OCI-LY7 (cell line): ENCODE measurements around the gene STK26. TPM values are rescaled to one million over a fixed set of nuclear protein-coding genes. Genes with fewer than 3 reads are reported as not detected.
A peak's percentile ranks its signal among the peaks of the same experiment; 100 is the strongest.

Source experiments
- BruUV-seq: library from RNA; stranded (reverse); fragments of 400-500 nt; replicated peaks from 2 replicates; lab custom pipeline; 2021; lab: Mats Ljungman, UMichigan
- CTCF ChIA-PET: fragments of 300-600 bp; sonication (Branson Sonifier 250); formaldehyde crosslinking; loops from one replicate; lab custom pipeline; 2022; ENCODE audit warnings: antibody characterized with exemption; ENCODE audit not compliant: unreplicated experiment; lab: Charles Lee
- POLR2A ChIA-PET: fragments of 300-600 bp; sonication (Branson Sonifier 250); formaldehyde crosslinking; loops from one replicate; lab custom pipeline; 2022; ENCODE audit warnings: antibody characterized with exemption; lab: Charles Lee
- DNase-seq: peaks from one replicate; pipeline ENCODE4 v3.0.0-alpha.2; 2015; ENCODE audit warnings: low spot score
- H2AFZ ChIP-seq: fragments of 200-600 bp; sonication (generic), shearing (Covaris generic); 2 replicates; pipeline ENCODE4 v1.6.1; 2014; ENCODE audit warnings: mild to moderate bottlenecking, antibody characterized with exemption, low read length, moderate library complexity
- H3K27ac ChIP-seq: fragments of 200-600 bp; sonication (generic); 2 replicates; pipeline ENCODE4 v1.5.1; 2014; ENCODE audit warnings: mixed run types, low read depth, mild to moderate bottlenecking, moderate library complexity, low read length, inconsistent platforms; ENCODE audit not compliant: poor library complexity, severe bottlenecking
- H3K36me3 ChIP-seq: fragments of 200-600 bp; sonication (generic); 2 replicates; pipeline ENCODE4 v1.6.1; 2014; ENCODE audit warnings: mild to moderate bottlenecking, antibody characterized with exemption, low read length, moderate library complexity, mixed read lengths; ENCODE audit not compliant: insufficient read depth
- H3K4me1 ChIP-seq: fragments of 200-600 bp; sonication (generic); 2 replicates; pipeline ENCODE4 v1.5.1; 2014; ENCODE audit warnings: mild to moderate bottlenecking, low read length; ENCODE audit not compliant: insufficient read depth, poor library complexity, severe bottlenecking
- H3K4me2 ChIP-seq: fragments of 200-600 bp; sonication (generic); 2 replicates; pipeline ENCODE4 v1.6.1; 2014; ENCODE audit warnings: mild to moderate bottlenecking, low read length
- H3K4me3 ChIP-seq: fragments of 200-600 bp; sonication (generic); 2 replicates; pipeline ENCODE4 v1.5.1; 2014; ENCODE audit warnings: mild to moderate bottlenecking, low read depth, low read length; ENCODE audit not compliant: poor library complexity, severe bottlenecking
- H3K79me2 ChIP-seq: fragments of 200-600 bp; sonication (generic); 2 replicates; pipeline ENCODE4 v1.6.1; 2016; ENCODE audit warnings: low read depth, mild to moderate bottlenecking, low read length, moderate library complexity, mixed read lengths; ENCODE audit not compliant: insufficient read depth
- H3K9me2 ChIP-seq: fragments of 200-600 bp; sonication (generic); 2 replicates; pipeline ENCODE4 v1.6.1; 2016; ENCODE audit warnings: mild to moderate bottlenecking, low read length, mixed read lengths; ENCODE audit not compliant: insufficient read depth
- H3K9me3 ChIP-seq: fragments of 200-600 bp; sonication (generic); 2 replicates; pipeline ENCODE4 v1.6.1; 2014; ENCODE audit warnings: mild to moderate bottlenecking, mixed run types, low read length, mixed read lengths
- H4K20me1 ChIP-seq: fragments of 200-600 bp; sonication (generic); 2 replicates; pipeline ENCODE4 v1.6.1; 2014; ENCODE audit warnings: mild to moderate bottlenecking, antibody characterized with exemption, low read length, moderate library complexity, mixed read lengths; ENCODE audit not compliant: insufficient read depth
- EZH2phosphoT487 ChIP-seq: fragments of 200-600 bp; sonication (generic); IDR thresholded peaks from 2 replicates; pipeline ENCODE4 v1.6.1; 2018; ENCODE audit warnings: low read depth, borderline replicate concordance, mild to moderate bottlenecking, mixed run types, antibody characterized with exemption, low read length, moderate library complexity, mixed read lengths
- intact Hi-C: fragments of 100-400 bp; cut with micrococcal nuclease; formaldehyde crosslinking; loops from one replicate; pipeline ENCODE4 v1.10.0; 2022; ENCODE audit not compliant: unreplicated experiment
- total RNA-seq, 2 experiments: library from RNA; depleted of rRNA in 1 of 2; stranded (reverse); fragments of >200 nt in 1 of 2; shearing (Covaris generic) in 1 of 2; gene quantifications; 2 replicates each; pipeline ENCODE4 v1.2.3, GENCODE V29; 2014 to 2022
- TF ChIP-seq, protein P1 (sequence below): fragments of 200-600 bp; sonication (generic); conservative IDR thresholded peaks from 2 replicates; pipeline ENCODE4 v1.5.1; 2014; ENCODE audit warnings: mild to moderate bottlenecking, antibody characterized with exemption, low read length, moderate library complexity, mixed read lengths

Gene STK26
- total RNA-seq, 2 experiments from 2014 or later: 28.6 to 28.8 TPM

GRCh38 chrX:132092439-132093065, 69.5 kb downstream of the STK26 start:
- Histone ChIP-seq H3K36me3 (no peaks in the 10 kb centered on the region), H3K4me1 (no peaks in the 10 kb centered on the region), H3K79me2 (no peaks in the 10 kb centered on the region), H3K27ac (no peak overlapping the region), H3K9me3 (no peaks in the 10 kb centered on the region), H4K20me1 (no peaks in the 10 kb centered on the region), H3K9me2 (no peaks in the 10 kb centered on the region), H3K4me2 (no peak overlapping the region), H2AFZ (no peak overlapping the region), H3K4me3 (no peak overlapping the region)
- DNase-seq: peak; percentile 51
- no TSS peak for BruUV-seq
- ChIA-PET POLR2A (interaction anchor here (1.0 kb wide), 1 partner anchor 1515 kb away, joined by 3 read pairs; no protein-coding TSS in a partner anchor), CTCF (interaction anchor here (0.6 to 1.5 kb wide), 4 partner anchors 17 to 526 kb away, joined by 3 to 4 read pairs (median 3); partner anchors contain the start of gene RAP2C)
- intact Hi-C loops: loop anchor here (1.0 to 10.0 kb wide), 2 partner anchors 127 to 522 kb away; partner anchors contain the start of gene RAP2C
- no peak for TF ChIP-seq EZH2phosphoT487
- TF ChIP-seq, protein P1, sequence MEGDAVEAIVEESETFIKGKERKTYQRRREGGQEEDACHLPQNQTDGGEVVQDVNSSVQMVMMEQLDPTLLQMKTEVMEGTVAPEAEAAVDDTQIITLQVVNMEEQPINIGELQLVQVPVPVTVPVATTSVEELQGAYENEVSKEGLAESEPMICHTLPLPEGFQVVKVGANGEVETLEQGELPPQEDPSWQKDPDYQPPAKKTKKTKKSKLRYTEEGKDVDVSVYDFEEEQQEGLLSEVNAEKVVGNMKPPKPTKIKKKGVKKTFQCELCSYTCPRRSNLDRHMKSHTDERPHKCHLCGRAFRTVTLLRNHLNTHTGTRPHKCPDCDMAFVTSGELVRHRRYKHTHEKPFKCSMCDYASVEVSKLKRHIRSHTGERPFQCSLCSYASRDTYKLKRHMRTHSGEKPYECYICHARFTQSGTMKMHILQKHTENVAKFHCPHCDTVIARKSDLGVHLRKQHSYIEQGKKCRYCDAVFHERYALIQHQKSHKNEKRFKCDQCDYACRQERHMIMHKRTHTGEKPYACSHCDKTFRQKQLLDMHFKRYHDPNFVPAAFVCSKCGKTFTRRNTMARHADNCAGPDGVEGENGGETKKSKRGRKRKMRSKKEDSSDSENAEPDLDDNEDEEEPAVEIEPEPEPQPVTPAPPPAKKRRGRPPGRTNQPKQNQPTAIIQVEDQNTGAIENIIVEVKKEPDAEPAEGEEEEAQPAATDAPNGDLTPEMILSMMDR: peak; percentile 71

- no peak overlapping the region for H2AFZ ChIP-seq
- H3K4me2 ChIP-seq: no peak overlapping the region
- H4K20me1 ChIP-seq: no peaks in the 10 kb centered on the region
- CTCF ChIA-PET: interaction anchor here (0.6 kb wide), 1 partner anchor 16 kb away, joined by 3 read pairs; no protein-coding TSS in a partner anchor
- no peaks in the 10 kb centered on the region for H3K9me2 ChIP-seq
- TF ChIP-seq, protein P1: no peak
- TF ChIP-seq EZH2phosphoT487: no peak
- intact Hi-C loops: loop anchor here (10.0 kb wide), 1 partner anchor 521 kb away; no protein-coding TSS in a partner anchor
- no peak overlapping the region for H3K4me3 ChIP-seq
- H3K36me3 ChIP-seq: no peaks in the 10 kb centered on the region
- POLR2A ChIA-PET: no interaction called here
- no peaks in the 10 kb centered on the region for H3K4me1 ChIP-seq
- no peaks in the 10 kb centered on the region for H3K9me3 ChIP-seq
- H3K27ac ChIP-seq: no peak overlapping the region
- no peak for DNase-seq
- BruUV-seq: no TSS peak
- H3K79me2 ChIP-seq: no peaks in the 10 kb centered on the region
These were observed 70.2 kb downstream of the STK26 start for GRCh38 chrX:132093239-132093860.
